Activated T-cell treated with anti-CD3 and anti-CD28 coated beads for 24 hours (primary cell): ENCODE results near the gene FBXL17.
A peak's percentile ranks its signal among the peaks of the same experiment; 100 is the strongest.
"Not testable (repeated sequence)": the region's sequence is repeated elsewhere in the genome, so short reads cannot be mapped to it uniquely, and the experiment has no call there.

ENCODE experiments used
- DNase-seq: peaks from one replicate; pipeline ENCODE4 v3.0.0-alpha.2; 2020; ENCODE audit warnings: low read depth

The FBXL17 gene

GRCh38 chr5:108311682-108312081 is 70.2 kb downstream of the FBXL17 start:
- no peak for DNase-seq

- DNase-seq: no peak
Observed at GRCh38 chr5:108303611-108304010, 78.3 kb downstream of the FBXL17 start.

- DNase-seq: no peak
Observed at GRCh38 chr5:108303086-108303485, 78.8 kb downstream of the FBXL17 start.

GRCh38 chr5:108297042-108297601 is 84.8 kb downstream of the FBXL17 start:
- DNase-seq: no peak

GRCh38 chr5:108295578-108296368 is 86.1 kb downstream of the FBXL17 start:
- DNase-seq: no peak

- no peak for DNase-seq
Observed at GRCh38 chr5:108280960-108281569, 100.8 kb downstream of the FBXL17 start.

GRCh38 chr5:108280248-108280647 is 101.7 kb downstream of the FBXL17 start:
- no peak for DNase-seq

GRCh38 chr5:108278285-108279240 is 103.3 kb downstream of the FBXL17 start:
- no peak for DNase-seq

GRCh38 chr5:108276187-108277050 is 105.5 kb downstream of the FBXL17 start:
- DNase-seq: no peak

- DNase-seq: not testable (repeated sequence)
Observed at GRCh38 chr5:108274080-108274479, 107.8 kb downstream of the FBXL17 start.

- no peak for DNase-seq
Observed at GRCh38 chr5:108271127-108271526, 110.8 kb downstream of the FBXL17 start.

- DNase-seq: no peak
Observed at GRCh38 chr5:108266242-108266641, 115.7 kb downstream of the FBXL17 start.

GRCh38 chr5:108264533-108264932 is 117.4 kb downstream of the FBXL17 start:
- DNase-seq: no peak

GRCh38 chr5:108263338-108263737 is 118.6 kb downstream of the FBXL17 start:
- DNase-seq: no peak

GRCh38 chr5:108260858-108261170 is 121.1 kb downstream of the FBXL17 start:
- DNase-seq: no peak

- peak; percentile 52 for DNase-seq
Observed at GRCh38 chr5:108260117-108260857, 121.6 kb downstream of the FBXL17 start.

GRCh38 chr5:108259306-108259705 is 122.6 kb downstream of the FBXL17 start:
- no peak for DNase-seq

- DNase-seq: no peak
Observed at GRCh38 chr5:108257996-108258395, 123.9 kb downstream of the FBXL17 start.

GRCh38 chr5:108255468-108255867 is 126.4 kb downstream of the FBXL17 start:
- no peak for DNase-seq

GRCh38 chr5:108251350-108251749 is 130.5 kb downstream of the FBXL17 start:
- no peak for DNase-seq
